Liver (tissue), 9 donors: ENCODE data around the gene C4orf33. TPM values are rescaled to one million over a fixed set of nuclear protein-coding genes. Genes with fewer than 3 reads are reported as not detected.

Experiments used
- DNase-seq: peaks from one replicate; pipeline ENCODE4 v3.0.0-alpha.2; 2017; ENCODE audit warnings: low spot score
- H3K27ac ChIP-seq, 2 donors: one replicate each; pipeline ENCODE4 v1.7.0; 2013; ENCODE audit warnings: inconsistent platforms in 2 of 2, low read length in 2 of 2, control low read depth in 1 of 2, low read depth in 1 of 2, mild to moderate bottlenecking in 1 of 2
- H3K27me3 ChIP-seq, 4 donors: one replicate each; pipeline versions ENCODE4 v1.6.1 to v1.7.0; 2013; ENCODE audit warnings: low read length in 3 of 4, inconsistent platforms in 1 of 4, mild to moderate bottlenecking in 1 of 4, moderate library complexity in 1 of 4; ENCODE audit not compliant: control insufficient read depth in 4 of 4, insufficient read depth in 4 of 4
- H3K36me3 ChIP-seq, 4 donors: one replicate each; pipeline versions ENCODE4 v1.6.1 to v1.7.0; 2013; ENCODE audit warnings: low read length in 3 of 4, mild to moderate bottlenecking in 3 of 4, low read depth in 1 of 4, moderate library complexity in 1 of 4; ENCODE audit not compliant: control insufficient read depth in 4 of 4, insufficient read depth in 3 of 4
- H3K4me1 ChIP-seq, 4 donors: one replicate each; pipeline versions ENCODE4 v1.6.1 to v1.7.0; 2013; ENCODE audit warnings: low read length in 3 of 4, mild to moderate bottlenecking in 3 of 4, moderate library complexity in 1 of 4; ENCODE audit not compliant: control insufficient read depth in 4 of 4, insufficient read depth in 4 of 4
- H3K4me3 ChIP-seq, 3 donors: one replicate each; pipeline versions ENCODE4 v1.6.1 to v1.7.0; 2013; ENCODE audit warnings: low read length in 3 of 3, control low read depth in 1 of 3, low read depth in 1 of 3, mild to moderate bottlenecking in 1 of 3
- H3K9ac ChIP-seq, 2 donors: one replicate each; pipeline ENCODE4 v1.7.0; 2013; ENCODE audit warnings: low read length in 2 of 2, mild to moderate bottlenecking in 2 of 2, moderate library complexity in 2 of 2, control low read depth in 1 of 2, low read depth in 1 of 2
- H3K9me3 ChIP-seq, 4 donors: one replicate each; pipeline versions ENCODE4 v1.6.1 to v1.7.0; 2013; ENCODE audit warnings: low read length in 3 of 4; ENCODE audit not compliant: control insufficient read depth in 4 of 4
- CTCF ChIP-seq: fragments of 150-350 bp; IDR thresholded peaks from 2 replicates; pipeline ENCODE4 v1.5.1; 2017; ENCODE audit warnings: improper control_type of control experiment, low read depth, low read length; ENCODE audit not compliant: missing input control
- EGR1 ChIP-seq, 2 donors: IDR thresholded peaks; 2 replicates each; pipeline ENCODE4 v1.6.1; 2016 to 2018; ENCODE audit warnings: antibody characterized with exemption in 2 of 2, low read depth in 2 of 2
- FOXA1 ChIP-seq: IDR thresholded peaks from 2 replicates; pipeline ENCODE4 v1.6.1; 2016; ENCODE audit warnings: antibody characterized with exemption
- HNF4A ChIP-seq, 2 donors: conservative IDR thresholded peaks; 2 replicates each; pipeline ENCODE4 v1.6.1; 2016; ENCODE audit warnings: antibody characterized with exemption in 2 of 2, mild to moderate bottlenecking in 2 of 2
- HNF4G ChIP-seq: IDR thresholded peaks from 2 replicates; pipeline ENCODE4 v1.6.1; 2016; ENCODE audit warnings: antibody characterized with exemption
- NR2F2 ChIP-seq: IDR thresholded peaks from 2 replicates; pipeline ENCODE4 v1.6.1; 2016; ENCODE audit warnings: antibody characterized with exemption
- RAD21 ChIP-seq, 2 donors: IDR thresholded peaks; 2 replicates each; pipeline ENCODE4 v1.6.1; 2016; ENCODE audit warnings: antibody characterized with exemption in 2 of 2, mild to moderate bottlenecking in 2 of 2
- REST ChIP-seq: IDR thresholded peaks from 2 replicates; pipeline ENCODE4 v1.6.1; 2016; ENCODE audit warnings: antibody characterized with exemption, mild to moderate bottlenecking
- RXRA ChIP-seq, 2 donors: IDR thresholded peaks; 2 replicates each; pipeline ENCODE4 v1.6.1; 2017 to 2018; ENCODE audit warnings: antibody characterized with exemption in 2 of 2, mild to moderate bottlenecking in 1 of 2
- SP1 ChIP-seq: IDR thresholded peaks from 2 replicates; pipeline ENCODE4 v1.6.1; 2018; ENCODE audit warnings: antibody characterized with exemption, mild to moderate bottlenecking
- TAF1 ChIP-seq: conservative IDR thresholded peaks from 2 replicates; pipeline ENCODE4 v1.6.1; 2016; ENCODE audit warnings: antibody characterized with exemption, mild to moderate bottlenecking
- ZBTB33 ChIP-seq: IDR thresholded peaks from 2 replicates; pipeline ENCODE4 v1.6.1; 2016; ENCODE audit warnings: antibody characterized with exemption
- WGBS: extraction: QIAGEN DNeasy Blood & Tissue Kit; methylation state at CpG from one replicate; pipeline ENCODE4 v1.1.7; 2013; 5-methylcytosine and 5-hydroxymethylcytosine counted together
- polyA plus RNA-seq, 2 donors: library from polyadenylated mRNA; stranded (reverse) in 1 of 2; unstranded in 1 of 2; fragments of 200-250 nt in 1 of 2; fragments of >200 nt in 1 of 2; fragmentation: Nextera tagmentation in 1 of 2; extraction: Ambion mirVana in 1 of 2; gene quantifications; one replicate each; pipeline versions ENCODE4 v1.2.1 to v1.2.3, GENCODE V29; 2013 to 2015
- total RNA-seq, 2 donors: library from RNA; depleted of rRNA; stranded (reverse); fragments of >200 nt; gene quantifications; one replicate each; pipeline ENCODE4 v1.2.3, GENCODE V29; 2014
- donor health status: healthy.
- donor health status: healthy.
- donor health status: healthy.
- donor health status: healthy.
- donor health status: healthy.

C4orf33 gene
- total and polyA plus RNA-seq, 4 donors = 2.4 to 7.7 (median 4.8) TPM

- no peaks in the 10 kb centered on the region for H3K4me1 ChIP-seq
- no peaks in the 10 kb centered on the region for H3K27me3 ChIP-seq
- H3K9me3 ChIP-seq = no peaks in the 10 kb centered on the region
- H3K4me3 ChIP-seq = no peak overlapping the region
- no peak overlapping the region for H3K9ac ChIP-seq
- H3K27ac ChIP-seq = no peak overlapping the region
- no peaks in the 10 kb centered on the region for H3K36me3 ChIP-seq
- DNase-seq = no peak
- TF ChIP-seq ZBTB33 (no peak), RXRA (IDR thresholded peaks at IDR 0.05) (no peak), HNF4G (no peak), EGR1 (IDR thresholded peaks at IDR 0.05; ENCODE audit: low read depth in 2 of 2) (no peak), HNF4A (conservative IDR thresholded peaks at IDR 0.05) (no peak), RAD21 (IDR thresholded peaks at IDR 0.05) (no peak), CTCF (no peak), TAF1 (no peak)
- 90% methylated on average over 8 of the region's 8 CpGs for WGBS
Measured at GRCh38 chr4:129136433-129136832, 40.5 kb downstream of the C4orf33 start.

GRCh38 chr4:129138810-129139496, 43.0 kb downstream of the C4orf33 start:
- Histone ChIP-seq H3K4me1 (no peaks in the 10 kb centered on the region), H3K27ac (no peak overlapping the region), H3K9me3 (no peaks in the 10 kb centered on the region), H3K4me3 (no peak overlapping the region), H3K9ac (no peak overlapping the region), H3K27me3 (no peaks in the 10 kb centered on the region), H3K36me3 (no peaks in the 10 kb centered on the region)
- DNase-seq = no peak
- WGBS = 57% methylated on average over 6 of the region's 6 CpGs
- no peak for TF ChIP-seq ZBTB33

GRCh38 chr4:129140521-129140920, 44.6 kb downstream of the C4orf33 start:
- Histone ChIP-seq H3K4me3 (no peak overlapping the region), H3K27me3 (no peaks in the 10 kb centered on the region), H3K9me3 (no peaks in the 10 kb centered on the region), H3K27ac (no peak overlapping the region), H3K36me3 (no peaks in the 10 kb centered on the region), H3K9ac (no peak overlapping the region), H3K4me1 (no peaks in the 10 kb centered on the region)
- DNase-seq = no peak
- TF ChIP-seq REST (no peak), SP1 (no peak), CTCF (peak; percentile 17), FOXA1 (no peak), NR2F2 (no peak), RAD21 (IDR thresholded peaks at IDR 0.05) (peak; percentile 56 to 65), ZBTB33 (no peak)
- 50% methylated on average over 2 of the region's 2 CpGs for WGBS
